ENCODE results near the gene PNPLA5. TPM values are rescaled to one million over a fixed set of nuclear protein-coding genes. Genes with fewer than 3 reads are reported as not detected.

The PNPLA5 gene
- total RNA-seq, 3 donors from 2014 or later (not counting 1 experiment from before 2014, with no cell fraction given) = not detected

GRCh38 chr22:43857367-43857766 is 34.4 kb downstream of the PNPLA5 start:
- Mint-ChIP-seq H3K4me3 (no peak overlapping the region), H3K4me1 (no peaks in the 10 kb centered on the region), H3K27ac (no peak overlapping the region), H3K36me3 (no peaks in the 10 kb centered on the region), H3K27me3 (ENCODE audit: low read depth in 2 of 2) (peaks cover 20 to 32% of the 10 kb centered on the region in 2 donors), H3K9me3 (no peaks in the 10 kb centered on the region)
- no peaks in the 10 kb centered on the region for H3K9me3 ChIP-seq (ENCODE audit: control insufficient read depth, insufficient read depth, low read length)
- no peaks in the 10 kb centered on the region for H3K36me3 ChIP-seq (ENCODE audit: control insufficient read depth, insufficient read depth, low read length)
- H3K27ac ChIP-seq (ENCODE audit: low read length) = no peak overlapping the region
- no peaks in the 10 kb centered on the region for H3K4me1 ChIP-seq (ENCODE audit: control insufficient read depth, insufficient read depth, low read length)
- H3K27me3 ChIP-seq (ENCODE audit: control insufficient read depth, insufficient read depth, low read length) = peaks cover 8% of the 10 kb centered on the region
- ATAC-seq (no peak), DNase-seq (no peak)
- no peak overlapping the region for H3K4me3 ChIP-seq (ENCODE audit: low read length)
- TF ChIP-seq CTCF (IDR thresholded peaks at IDR 0.05) = no peak
- intact Hi-C loops (cut with micrococcal nuclease) = no loop called here

GRCh38 chr22:43855431-43855830 is 36.4 kb downstream of the PNPLA5 start:
- no peak for DNase-seq
- Mint-ChIP-seq H3K27me3 (ENCODE audit: low read depth in 2 of 2) (peaks cover 22 to 32% of the 10 kb centered on the region in 2 donors), H3K36me3 (no peaks in the 10 kb centered on the region), H3K27ac (no peak overlapping the region), H3K4me3 (no peak overlapping the region), H3K9me3 (no peaks in the 10 kb centered on the region), H3K4me1 (no peaks in the 10 kb centered on the region)
- Histone ChIP-seq H3K27ac (ENCODE audit: low read length) (no peak overlapping the region), H3K9me3 (ENCODE audit: control insufficient read depth, insufficient read depth, low read length) (no peaks in the 10 kb centered on the region), H3K4me3 (ENCODE audit: low read length) (no peak overlapping the region), H3K27me3 (ENCODE audit: control insufficient read depth, insufficient read depth, low read length) (no peaks in the 10 kb centered on the region), H3K4me1 (ENCODE audit: control insufficient read depth, insufficient read depth, low read length) (no peaks in the 10 kb centered on the region), H3K36me3 (ENCODE audit: control insufficient read depth, insufficient read depth, low read length) (no peaks in the 10 kb centered on the region)
- 91% methylated on average over 4 of the region's 4 CpGs for WGBS (ENCODE audit: insufficient coverage)
- no peak for ATAC-seq
- intact Hi-C loops (cut with micrococcal nuclease) = no loop called here
- TF ChIP-seq CTCF (IDR thresholded peaks at IDR 0.05) = no peak

GRCh38 chr22:43854786-43855271 is 37.0 kb downstream of the PNPLA5 start:
- DNase-seq (no peak), ATAC-seq (no peak)
- intact Hi-C loops (cut with micrococcal nuclease) = no loop called here
- Histone ChIP-seq H3K27me3 (ENCODE audit: control insufficient read depth, insufficient read depth, low read length) (no peaks in the 10 kb centered on the region), H3K9me3 (ENCODE audit: control insufficient read depth, insufficient read depth, low read length) (no peaks in the 10 kb centered on the region), H3K4me3 (ENCODE audit: low read length) (no peak overlapping the region), H3K4me1 (ENCODE audit: control insufficient read depth, insufficient read depth, low read length) (no peaks in the 10 kb centered on the region), H3K36me3 (ENCODE audit: control insufficient read depth, insufficient read depth, low read length) (no peaks in the 10 kb centered on the region), H3K27ac (ENCODE audit: low read length) (no peak overlapping the region)
- Mint-ChIP-seq H3K4me3 (no peak overlapping the region), H3K4me1 (no peaks in the 10 kb centered on the region), H3K27ac (no peak overlapping the region), H3K9me3 (no peaks in the 10 kb centered on the region), H3K27me3 (ENCODE audit: low read depth in 2 of 2) (peaks cover 16 to 32% of the 10 kb centered on the region in 2 donors), H3K36me3 (no peaks in the 10 kb centered on the region)
- no peak for TF ChIP-seq CTCF (IDR thresholded peaks at IDR 0.05)
- WGBS (ENCODE audit: insufficient coverage) = 94% methylated on average over 13 of the region's 13 CpGs

GRCh38 chr22:43854121-43854785 is 37.6 kb downstream of the PNPLA5 start:
- Mint-ChIP-seq H3K4me3 (no peak overlapping the region), H3K36me3 (no peaks in the 10 kb centered on the region), H3K4me1 (no peaks in the 10 kb centered on the region), H3K27me3 (ENCODE audit: low read depth in 2 of 2) (peaks cover 15 to 30% of the 10 kb centered on the region in 2 donors), H3K9me3 (no peaks in the 10 kb centered on the region), H3K27ac (no peak overlapping the region)
- Histone ChIP-seq H3K27me3 (ENCODE audit: control insufficient read depth, insufficient read depth, low read length) (no peaks in the 10 kb centered on the region), H3K36me3 (ENCODE audit: control insufficient read depth, insufficient read depth, low read length) (no peaks in the 10 kb centered on the region), H3K9me3 (ENCODE audit: control insufficient read depth, insufficient read depth, low read length) (no peaks in the 10 kb centered on the region), H3K4me3 (ENCODE audit: low read length) (no peak overlapping the region), H3K4me1 (ENCODE audit: control insufficient read depth, insufficient read depth, low read length) (no peaks in the 10 kb centered on the region), H3K27ac (ENCODE audit: low read length) (no peak overlapping the region)
- 79% methylated on average over 14 of the region's 14 CpGs for WGBS (ENCODE audit: insufficient coverage)
- no peak for DNase-seq
- intact Hi-C loops (cut with micrococcal nuclease) = no loop called here
- TF ChIP-seq CTCF (IDR thresholded peaks at IDR 0.05) = no peak
- ATAC-seq = no peak
